ENCODE data around the gene PXDN.

DNA sequence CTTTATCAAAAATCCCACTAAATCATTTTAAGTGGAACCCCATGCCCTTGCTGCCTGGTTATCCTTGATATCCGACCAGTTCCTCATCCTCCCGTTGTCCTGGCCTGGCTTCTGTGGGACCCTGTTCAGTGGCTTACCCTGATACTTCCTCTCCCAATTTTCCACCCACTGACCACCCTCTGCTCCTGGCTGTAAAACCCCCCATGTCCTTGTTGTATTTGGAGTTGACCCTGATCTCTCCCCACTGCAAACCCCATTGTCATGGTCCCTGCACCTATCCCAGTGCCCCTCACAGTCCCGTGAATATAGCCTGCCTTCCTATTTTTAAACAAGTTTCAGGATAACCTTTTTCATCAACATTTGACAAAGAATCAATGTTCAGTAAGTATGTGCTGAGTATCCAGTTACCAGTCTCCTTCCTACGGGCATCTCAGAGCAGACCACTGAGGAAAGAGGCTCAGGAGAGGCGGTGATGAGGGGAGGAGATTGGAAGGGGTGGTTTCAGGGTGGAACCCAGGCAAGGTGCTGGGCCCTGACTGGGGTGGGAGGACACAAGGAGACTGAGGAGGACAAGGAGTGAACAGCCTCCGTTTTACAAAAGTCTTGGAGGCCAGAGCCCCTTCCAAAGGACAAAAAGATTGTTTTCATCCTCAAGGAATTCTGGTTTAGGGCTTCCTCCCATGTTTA, 131.8 kb downstream of the PXDN start:
- TF ChIP-seq, protein P1, sequence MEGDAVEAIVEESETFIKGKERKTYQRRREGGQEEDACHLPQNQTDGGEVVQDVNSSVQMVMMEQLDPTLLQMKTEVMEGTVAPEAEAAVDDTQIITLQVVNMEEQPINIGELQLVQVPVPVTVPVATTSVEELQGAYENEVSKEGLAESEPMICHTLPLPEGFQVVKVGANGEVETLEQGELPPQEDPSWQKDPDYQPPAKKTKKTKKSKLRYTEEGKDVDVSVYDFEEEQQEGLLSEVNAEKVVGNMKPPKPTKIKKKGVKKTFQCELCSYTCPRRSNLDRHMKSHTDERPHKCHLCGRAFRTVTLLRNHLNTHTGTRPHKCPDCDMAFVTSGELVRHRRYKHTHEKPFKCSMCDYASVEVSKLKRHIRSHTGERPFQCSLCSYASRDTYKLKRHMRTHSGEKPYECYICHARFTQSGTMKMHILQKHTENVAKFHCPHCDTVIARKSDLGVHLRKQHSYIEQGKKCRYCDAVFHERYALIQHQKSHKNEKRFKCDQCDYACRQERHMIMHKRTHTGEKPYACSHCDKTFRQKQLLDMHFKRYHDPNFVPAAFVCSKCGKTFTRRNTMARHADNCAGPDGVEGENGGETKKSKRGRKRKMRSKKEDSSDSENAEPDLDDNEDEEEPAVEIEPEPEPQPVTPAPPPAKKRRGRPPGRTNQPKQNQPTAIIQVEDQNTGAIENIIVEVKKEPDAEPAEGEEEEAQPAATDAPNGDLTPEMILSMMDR (conservative IDR thresholded peaks at IDR 0.05; ENCODE audit: low read depth, low read length) = no peak
- TF ChIP-seq EZH2 (IDR thresholded peaks at IDR 0.05; ENCODE audit: low read length, unreplicated experiment) (no peak), EZH2phosphoT487 (IDR thresholded peaks at IDR 0.05; ENCODE audit: borderline replicate concordance, low read length) (no peak)

Measured in PC-3 (cell line).